ENCODE results near the gene LAMA5. TPM values are rescaled to one million over a fixed set of nuclear protein-coding genes. Genes with fewer than 3 reads are reported as not detected.

Gene LAMA5
- total and polyA plus RNA-seq, 2 of the 8 experiments (the other 6 are each of a cell fraction or from before 2014, with no cell fraction given), result 34.4 to 225 TPM

DNA sequence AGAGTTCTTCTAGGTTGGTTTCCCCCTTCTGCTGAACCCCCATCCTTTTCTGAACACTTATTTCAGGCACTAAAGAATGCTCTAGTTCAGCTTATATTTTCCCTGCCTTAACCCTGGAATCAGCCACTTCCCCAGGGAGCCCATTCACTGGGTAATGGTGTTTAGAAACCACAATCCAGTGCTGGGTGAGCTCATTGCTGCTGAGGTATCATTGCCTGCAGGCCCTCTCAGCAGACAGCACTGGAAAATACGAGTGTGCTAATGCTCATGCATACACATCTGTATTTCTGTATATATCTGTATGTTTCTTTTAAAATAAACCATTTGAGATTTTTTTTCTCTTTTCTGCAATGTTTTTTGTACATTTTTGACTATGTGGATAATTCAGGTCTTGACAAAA is 101.7 kb downstream of the LAMA5 start:
- no peak overlapping the region for H3K4ac ChIP-seq (replicated peaks; ENCODE audit: insufficient read length, low read depth, low read length)
- no peak overlapping the region for H2BK12ac ChIP-seq (ENCODE audit: low read depth, low read length)
- no peak overlapping the region for H3K27ac ChIP-seq (ENCODE audit: low read depth, low read length)
- no peak for DNase-seq (ENCODE audit: low read depth in 1 of 2, low spot score in 2 of 2)
- no peak overlapping the region for H2AK5ac ChIP-seq (ENCODE audit: low read depth, low read length)
- H3K4me3 ChIP-seq (ENCODE audit: extremely low read depth in 1 of 4, insufficient read depth in 2 of 4, low read depth in 3 of 4, low read length in 4 of 4), result no peak overlapping the region
- no peak overlapping the region for H4K5ac ChIP-seq (ENCODE audit: insufficient read length, low read depth, low read length)
- 90% methylated on average over 1 of the region's 1 CpG; no CpG with 5 or more reads in 1 of the 2 experiments for WGBS, 2 experiments (ENCODE audit: extremely low coverage in 1 of 2, insufficient coverage in 1 of 2, insufficient read length in 1 of 2, insufficient replicate concordance in 2 of 2, low coverage in 1 of 2, low lambda C conversion rate in 2 of 2, missing lambda C conversion rate in 1 of 2)
- no peak overlapping the region for H2BK5ac ChIP-seq (ENCODE audit: low read depth, low read length)
- no peak overlapping the region for H3K18ac ChIP-seq (ENCODE audit: extremely low read depth, low read length)
- no peaks in the 10 kb centered on the region for H3K27me3 ChIP-seq (replicated peaks in 1 of 4; ENCODE audit: control insufficient read depth in 3 of 4, extremely low read depth in 1 of 4, insufficient read depth in 3 of 4, low read length in 3 of 4)
- no peak overlapping the region for H3K14ac ChIP-seq (ENCODE audit: insufficient read length)
- H3K36me3 ChIP-seq (ENCODE audit: control insufficient read depth in 2 of 4, insufficient read depth in 4 of 4, low read length in 3 of 4), result peaks cover 2 to 24% (median 15%) of the 10 kb centered on the region in 4 experiments; a peak in 6 of 8 replicates
- no peak overlapping the region for H2BK120ac ChIP-seq (replicated peaks; ENCODE audit: low read depth, low read length)
- no peak for TF ChIP-seq JUN (IDR thresholded peaks at IDR 0.05; ENCODE audit: low read depth, low read length)
- TF ChIP-seq RNF2 (IDR thresholded peaks at IDR 0.05; ENCODE audit: borderline replicate concordance, low read depth, low read length, missing control alignments, poor library complexity, severe bottlenecking), result no peak
- no peak for TF ChIP-seq KDM1A (IDR thresholded peaks at IDR 0.05; ENCODE audit: borderline replicate concordance, low read length)
- TF ChIP-seq POLR2A (IDR thresholded peaks at IDR 0.05; ENCODE audit: control extremely low read depth in 1 of 2, low read depth in 2 of 2, low read length in 2 of 2), result no peak
- no peak overlapping the region for H4K91ac ChIP-seq (replicated peaks; ENCODE audit: insufficient read length, low read length)
- no peaks in the 10 kb centered on the region for H3K4me1 ChIP-seq (replicated peaks in 1 of 4; ENCODE audit: control insufficient read depth in 3 of 4, insufficient read depth in 4 of 4, low read length in 3 of 4)
- H3K79me2 ChIP-seq (ENCODE audit: control insufficient read depth in 1 of 2, insufficient read depth in 2 of 2, low read length in 2 of 2), result no peaks in the 10 kb centered on the region
- POLR2A ChIA-PET (ENCODE audit: partially characterized antibody), result interaction anchor here (1.4 kb wide), 1 partner anchor 67 kb away, joined by 3 read pairs; no protein-coding TSS in a partner anchor
- H3K9ac ChIP-seq (replicated peaks in 1 of 4; ENCODE audit: extremely low read depth in 1 of 4, low read depth in 3 of 4, low read length in 3 of 4), result no peak overlapping the region
- H4K20me1 ChIP-seq (replicated peaks in 1 of 2; ENCODE audit: control insufficient read depth in 1 of 2, insufficient read depth in 2 of 2, low read length in 2 of 2), result peaks cover 0 to 4% of the 10 kb centered on the region in 2 experiments
- no peak overlapping the region for H2BK15ac ChIP-seq (ENCODE audit: low read length)
- peaks cover 0 to 2% of the 10 kb centered on the region in 2 experiments; a peak in 2 of 4 replicates for H3K9me3 ChIP-seq (ENCODE audit: insufficient read depth in 2 of 2, low read depth in 1 of 2, low read length in 1 of 2)
- no peak overlapping the region for H2BK20ac ChIP-seq (ENCODE audit: low read length)
- FAIRE-seq, result no peak
- H3K23ac ChIP-seq (ENCODE audit: insufficient read length), result no peak overlapping the region
- H3K23me2 ChIP-seq (ENCODE audit: low read depth, low read length), result no peaks in the 10 kb centered on the region
- H3K79me1 ChIP-seq (ENCODE audit: low read depth, low read length), result peaks cover 6% of the 10 kb centered on the region
- H4K8ac ChIP-seq (ENCODE audit: extremely low read depth, insufficient read depth, low read length), result no peak overlapping the region
- no peak overlapping the region for H3K4me2 ChIP-seq (ENCODE audit: insufficient read depth in 1 of 2, low read depth in 2 of 2, low read length in 2 of 2)
- H3K56ac ChIP-seq (replicated peaks; ENCODE audit: insufficient read length, low read depth, low read length), result no peak overlapping the region
- no peak overlapping the region for H2AFZ ChIP-seq (ENCODE audit: low read length)
- CTCF ChIA-PET (ENCODE audit: partially characterized antibody), result interaction anchor here (1.5 kb wide), 1 partner anchor 16 kb away, joined by 4 read pairs; no protein-coding TSS in a partner anchor

Data from H1 (cell line).